ENCODE results near the gene TMEM87A.

Gene TMEM87A

GRCh38 chr15:42202653-42203052 lies 70.6 kb downstream of the TMEM87A start:
- no peak for DNase-seq (ENCODE audit: low spot score)
- TF ChIP-seq CTCF (conservative IDR thresholded peaks at IDR 0.05; ENCODE audit: low read depth), result no peak
- H3K27ac ChIP-seq, result no peak overlapping the region
- CTCF ChIA-PET, result no interaction called here
- POLR2A ChIA-PET (ENCODE audit: low non-redundant PET), result no interaction called here

- no peak overlapping the region for H3K27ac ChIP-seq
- ChIA-PET POLR2A (ENCODE audit: low non-redundant PET) (no interaction called here), CTCF (no interaction called here)
- TF ChIP-seq CTCF (conservative IDR thresholded peaks at IDR 0.05; ENCODE audit: low read depth), result no peak
- DNase-seq (ENCODE audit: low spot score), result no peak
Observed at GRCh38 chr15:42201801-42202200, 71.4 kb downstream of the TMEM87A start.

GRCh38 chr15:42199126-42199525 lies 74.1 kb downstream of the TMEM87A start:
- no peak for DNase-seq (ENCODE audit: low spot score)
- CTCF ChIA-PET, result no interaction called here
- TF ChIP-seq CTCF (conservative IDR thresholded peaks at IDR 0.05; ENCODE audit: low read depth), result no peak
- H3K27ac ChIP-seq, result no peak overlapping the region
- POLR2A ChIA-PET (ENCODE audit: low non-redundant PET), result no interaction called here

- no peak for TF ChIP-seq CTCF (conservative IDR thresholded peaks at IDR 0.05; ENCODE audit: low read depth)
- POLR2A ChIA-PET (ENCODE audit: low non-redundant PET), result no interaction called here
- CTCF ChIA-PET, result no interaction called here
- H3K27ac ChIP-seq, result no peak overlapping the region
- DNase-seq (ENCODE audit: low spot score), result no peak
Observed at GRCh38 chr15:42198516-42198915, 74.7 kb downstream of the TMEM87A start.

- POLR2A ChIA-PET (ENCODE audit: low non-redundant PET), result no interaction called here
- CTCF ChIA-PET, result no interaction called here
- TF ChIP-seq CTCF (conservative IDR thresholded peaks at IDR 0.05; ENCODE audit: low read depth), result no peak
- no peak overlapping the region for H3K27ac ChIP-seq
- peak; percentile 38 for DNase-seq (ENCODE audit: low spot score)
Observed at GRCh38 chr15:42194513-42194912, 78.7 kb downstream of the TMEM87A start.

GRCh38 chr15:42193383-42193782 lies 79.8 kb downstream of the TMEM87A start:
- DNase-seq (ENCODE audit: low spot score), result no peak
- ChIA-PET CTCF (interaction anchor here (0.6 to 0.7 kb wide), 3 partner anchors 14 to 472 kb away, joined by 3 to 8 read pairs (median 3); no protein-coding TSS in a partner anchor), POLR2A (ENCODE audit: low non-redundant PET) (no interaction called here)
- no peak overlapping the region for H3K27ac ChIP-seq
- TF ChIP-seq CTCF (conservative IDR thresholded peaks at IDR 0.05; ENCODE audit: low read depth), result no peak
